ENCODE measurements around the gene WBP4. TPM values are rescaled to one million over a fixed set of nuclear protein-coding genes. Genes with fewer than 3 reads are reported as not detected.
"Not testable (repeated sequence)": the region's sequence is repeated elsewhere in the genome, so short reads cannot be mapped to it uniquely, and the experiment has no call there.

The WBP4 gene
- total and polyA plus RNA-seq, 2 of the 4 experiments (the other 2 are of a cell fraction) = 4.3 to 11.0 TPM

DNA sequence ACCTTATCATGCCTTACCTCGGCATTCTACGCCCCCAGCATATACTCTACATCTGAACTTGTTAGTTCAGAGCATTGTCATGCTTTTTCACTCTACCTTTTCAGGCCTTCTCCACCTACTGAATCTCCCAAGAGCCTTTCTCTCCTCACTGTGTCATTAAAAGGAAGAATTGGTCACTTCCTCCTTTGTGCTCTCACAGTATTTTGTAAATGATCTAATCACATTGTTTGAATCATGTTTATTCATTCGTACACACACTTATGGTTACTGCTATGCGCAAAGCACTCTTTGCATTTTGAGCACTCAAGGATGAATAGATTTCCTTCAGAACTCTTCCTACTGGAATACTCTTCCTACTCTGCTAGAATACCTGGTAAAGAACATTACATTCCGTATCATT is 26.4 kb upstream of the WBP4 start:
- Histone ChIP-seq H4K91ac (ENCODE audit: insufficient read depth, low read depth, low read length) (no peak overlapping the region), H4K20me1 (ENCODE audit: insufficient read depth, low read length) (peaks cover 38% of the 10 kb centered on the region; the same call in 1 of the 2 replicates), H3K9me1 (ENCODE audit: insufficient read depth, low read length) (0 out of 2 replicates have a peak, but pooled peaks cover 6% of the 10 kb centered on the region), H3K4me2 (ENCODE audit: low read depth, low read length) (no peak overlapping the region), H2BK20ac (ENCODE audit: low read depth, low read length) (no peak overlapping the region), H2BK120ac (ENCODE audit: low read depth, low read length) (no peak overlapping the region), H3K23ac (ENCODE audit: low read depth, low read length) (no peak overlapping the region), H2AFZ (replicated peaks; ENCODE audit: low read length, poor library complexity) (no peak overlapping the region), H3K27me3 (ENCODE audit: control insufficient read depth, insufficient read depth, low read length) (no peaks in the 10 kb centered on the region), H2BK5ac (ENCODE audit: low read depth, low read length, poor library complexity, severe bottlenecking) (no peak overlapping the region), H2AK5ac (ENCODE audit: low read depth, low read length) (no peak overlapping the region), H3K4me1 (ENCODE audit: control insufficient read depth, insufficient read depth, low read length) (no peaks in the 10 kb centered on the region), H3K56ac (ENCODE audit: extremely low read depth, insufficient read depth, low read length) (no peak overlapping the region), H2AK9ac (replicated peaks; ENCODE audit: low read depth, low read length, poor library complexity) (no peak overlapping the region), H3K27ac (ENCODE audit: insufficient read depth, low read length) (no peak overlapping the region), H3K9ac (ENCODE audit: low read depth, low read length) (no peak overlapping the region), H3K9me3 (ENCODE audit: control insufficient read depth, insufficient read depth, low read length) (no peaks in the 10 kb centered on the region), H3K4me3 (ENCODE audit: insufficient read depth, low read depth, low read length) (no peak overlapping the region), H4K5ac (ENCODE audit: low read depth, low read length) (no peak overlapping the region), H2BK15ac (ENCODE audit: low read depth, low read length) (no peak overlapping the region), H3K18ac (ENCODE audit: low read depth, low read length) (no peak overlapping the region), H4K8ac (ENCODE audit: low read depth in 2 of 2, low read length in 2 of 2) (no peak overlapping the region), H3K79me1 (ENCODE audit: low read depth in 1 of 2, low read length in 2 of 2) (peaks cover 22 to 58% of the 10 kb centered on the region in 2 experiments), H3K14ac (replicated peaks; ENCODE audit: low read depth, low read length) (no peak overlapping the region), H3K36me3 (ENCODE audit: control insufficient read depth, insufficient read depth, low read length) (no peaks in the 10 kb centered on the region), H3K4ac (ENCODE audit: low read depth, low read length) (no peak overlapping the region)
- WGBS, 2 experiments (ENCODE audit: extremely low coverage in 2 of 2, insufficient read length in 1 of 2) = 66% methylated on average over 2 of the region's 5 CpGs; no CpG with 5 or more reads in 1 of the 2 experiments
- ATAC-seq (ENCODE audit: low read depth) (no peak), DNase-seq (peak; percentile 16)
- dilution Hi-C loops (cut with HindIII; ENCODE audit: low sequenced_read_pairs, unreplicated experiment) (no loop called here), in situ Hi-C loops (cut with MboI; ENCODE audit: low sequenced_read_pairs) (no loop called here), intact Hi-C loops (cut with micrococcal nuclease) (no loop called here)
- CTCF ChIA-PET = no interaction called here
- TF ChIP-seq MXI1 (IDR thresholded peaks at IDR 0.05; ENCODE audit: borderline replicate concordance, low read depth, low read length) (no peak), NFE2L2 (IDR thresholded peaks at IDR 0.05; ENCODE audit: low read depth, low read length) (no peak), RCOR1 (IDR thresholded peaks at IDR 0.05; ENCODE audit: insufficient replicate concordance, low read length) (no peak), POLR2A (IDR thresholded peaks at IDR 0.05; ENCODE audit: low read depth, low read length) (no peak), CHD1 (IDR thresholded peaks at IDR 0.05; ENCODE audit: low read depth, low read length) (no peak), BHLHE40 (IDR thresholded peaks at IDR 0.05; ENCODE audit: low read depth, low read length) (no peak), FOS (IDR thresholded peaks at IDR 0.05; ENCODE audit: low read depth, low read length) (no peak), RAD21 (IDR thresholded peaks at IDR 0.05; ENCODE audit: low read length) (no peak), MAZ (IDR thresholded peaks at IDR 0.05; ENCODE audit: borderline replicate concordance, low read depth, low read length) (no peak)
- TF ChIP-seq, protein P1, sequence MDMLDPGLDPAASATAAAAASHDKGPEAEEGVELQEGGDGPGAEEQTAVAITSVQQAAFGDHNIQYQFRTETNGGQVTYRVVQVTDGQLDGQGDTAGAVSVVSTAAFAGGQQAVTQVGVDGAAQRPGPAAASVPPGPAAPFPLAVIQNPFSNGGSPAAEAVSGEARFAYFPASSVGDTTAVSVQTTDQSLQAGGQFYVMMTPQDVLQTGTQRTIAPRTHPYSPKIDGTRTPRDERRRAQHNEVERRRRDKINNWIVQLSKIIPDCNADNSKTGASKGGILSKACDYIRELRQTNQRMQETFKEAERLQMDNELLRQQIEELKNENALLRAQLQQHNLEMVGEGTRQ (IDR thresholded peaks at IDR 0.05; ENCODE audit: low read depth, low read length) = no peak
- BruUV-seq (replicated peaks) = no TSS peak
- POLR2A ChIA-PET (ENCODE audit: unreplicated experiment) = no interaction called here

DNA sequence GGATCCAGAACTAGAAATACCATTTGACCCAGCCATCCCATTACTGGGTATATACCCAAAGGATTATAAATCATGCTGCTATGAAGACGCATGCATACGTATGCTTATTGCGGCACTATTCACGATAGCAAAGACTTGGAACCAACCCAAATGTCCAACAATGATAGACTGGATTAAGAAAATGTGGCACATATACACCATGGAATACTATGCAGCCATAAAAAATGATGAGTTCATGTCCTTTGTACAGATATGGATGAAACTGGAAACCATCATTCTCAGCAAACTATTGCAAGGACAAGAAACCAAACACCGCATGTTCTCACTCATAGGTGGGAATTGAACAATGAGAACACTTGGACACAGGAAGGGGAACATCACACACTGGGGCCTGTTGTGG is 24.8 kb upstream of the WBP4 start:
- POLR2A ChIA-PET (ENCODE audit: unreplicated experiment); intact Hi-C loops (cut with micrococcal nuclease); H3K9me3 ChIP-seq (ENCODE audit: control insufficient read depth, insufficient read depth, low read length); H4K5ac ChIP-seq (ENCODE audit: low read depth, low read length); H3K4me2 ChIP-seq (ENCODE audit: low read depth, low read length); in situ Hi-C loops (cut with MboI; ENCODE audit: low sequenced_read_pairs); H2BK15ac ChIP-seq (ENCODE audit: low read depth, low read length); BruUV-seq (replicated peaks); H3K18ac ChIP-seq (ENCODE audit: low read depth, low read length); H2AFZ ChIP-seq (replicated peaks; ENCODE audit: low read length, poor library complexity); H3K4me3 ChIP-seq (ENCODE audit: insufficient read depth, low read depth, low read length); H3K27me3 ChIP-seq (ENCODE audit: control insufficient read depth, insufficient read depth, low read length); H2AK5ac ChIP-seq (ENCODE audit: low read depth, low read length); H3K56ac ChIP-seq (ENCODE audit: extremely low read depth, insufficient read depth, low read length); H2AK9ac ChIP-seq (replicated peaks; ENCODE audit: low read depth, low read length, poor library complexity); dilution Hi-C loops (cut with HindIII; ENCODE audit: low sequenced_read_pairs, unreplicated experiment); H3K9ac ChIP-seq (ENCODE audit: low read depth, low read length); H3K36me3 ChIP-seq (ENCODE audit: control insufficient read depth, insufficient read depth, low read length); H2BK20ac ChIP-seq (ENCODE audit: low read depth, low read length); H2BK120ac ChIP-seq (ENCODE audit: low read depth, low read length); H3K23ac ChIP-seq (ENCODE audit: low read depth, low read length); H3K4me1 ChIP-seq (ENCODE audit: control insufficient read depth, insufficient read depth, low read length); H4K8ac ChIP-seq (ENCODE audit: low read depth in 2 of 2, low read length in 2 of 2); H3K9me1 ChIP-seq (ENCODE audit: insufficient read depth, low read length); H3K4ac ChIP-seq (ENCODE audit: low read depth, low read length); H3K14ac ChIP-seq (replicated peaks; ENCODE audit: low read depth, low read length); ATAC-seq (ENCODE audit: low read depth); H4K91ac ChIP-seq (ENCODE audit: insufficient read depth, low read depth, low read length); H3K27ac ChIP-seq (ENCODE audit: insufficient read depth, low read length); H2BK5ac ChIP-seq (ENCODE audit: low read depth, low read length, poor library complexity, severe bottlenecking); DNase-seq: not testable (repeated sequence)
- Histone ChIP-seq H3K79me1 (ENCODE audit: low read depth in 1 of 2, low read length in 2 of 2) (peaks cover 16 to 57% of the 10 kb centered on the region in 2 experiments), H4K20me1 (ENCODE audit: insufficient read depth, low read length) (peaks cover 45% of the 10 kb centered on the region)
- WGBS, 2 experiments (ENCODE audit: extremely low coverage in 2 of 2, insufficient read length in 1 of 2) = no CpG with 5 or more reads among the region's 5 CpGs
- CTCF ChIA-PET = interaction anchor here (1.3 kb wide), 1 partner anchor 17 kb away, joined by 7 read pairs; no protein-coding TSS in a partner anchor

Data from IMR-90 (cell line).